ENCODE measurements around the gene TRPV3. TPM values are rescaled to one million over a fixed set of nuclear protein-coding genes. Genes with fewer than 3 reads are reported as not detected.

TRPV3 gene
- total RNA-seq, 1 donor, result 1.5 TPM

GRCh38 chr17:3547628-3548027, 10.0 kb downstream of the TRPV3 start:
- TF ChIP-seq CTCF (IDR thresholded peaks at IDR 0.05; ENCODE audit: insufficient read depth, low read length), result no peak

GRCh38 chr17:3546997-3547396, 10.6 kb downstream of the TRPV3 start:
- DNase-seq (ENCODE audit: low read depth), result no peak
- no peak overlapping the region for H3K4me3 ChIP-seq (ENCODE audit: low read depth, low read length)
- TF ChIP-seq CTCF (IDR thresholded peaks at IDR 0.05; ENCODE audit: insufficient read depth, low read length), result no peak

More at GRCh38 chr17:3547628-3548027, 10.0 kb downstream of the TRPV3 start:
- no peak for DNase-seq (ENCODE audit: low read depth)
- no peak overlapping the region for H3K4me3 ChIP-seq (ENCODE audit: low read depth, low read length)

GRCh38 chr17:3546521-3546920, 11.1 kb downstream of the TRPV3 start:
- H3K4me3 ChIP-seq (ENCODE audit: low read depth, low read length), result no peak overlapping the region
- no peak for DNase-seq (ENCODE audit: low read depth)
- no peak for TF ChIP-seq CTCF (IDR thresholded peaks at IDR 0.05; ENCODE audit: insufficient read depth, low read length)

- no peak for DNase-seq (ENCODE audit: low read depth)
These were observed 12.5 kb downstream of the TRPV3 start for GRCh38 chr17:3545151-3545550.

GRCh38 chr17:3544365-3544764, 13.2 kb downstream of the TRPV3 start:
- H3K4me3 ChIP-seq (ENCODE audit: low read depth, low read length), result no peak overlapping the region

More at GRCh38 chr17:3545151-3545550, 12.5 kb downstream of the TRPV3 start:
- no peak overlapping the region for H3K4me3 ChIP-seq (ENCODE audit: low read depth, low read length)
- no peak for TF ChIP-seq CTCF (IDR thresholded peaks at IDR 0.05; ENCODE audit: insufficient read depth, low read length)

GRCh38 chr17:3543453-3543852, 14.2 kb downstream of the TRPV3 start:
- TF ChIP-seq CTCF (IDR thresholded peaks at IDR 0.05; ENCODE audit: insufficient read depth, low read length), result no peak
- no peak for DNase-seq (ENCODE audit: low read depth)
- no peak overlapping the region for H3K4me3 ChIP-seq (ENCODE audit: low read depth, low read length)

More at GRCh38 chr17:3544365-3544764, 13.2 kb downstream of the TRPV3 start:
- no peak for TF ChIP-seq CTCF (IDR thresholded peaks at IDR 0.05; ENCODE audit: insufficient read depth, low read length)
- DNase-seq (ENCODE audit: low read depth), result no peak

- no peak overlapping the region for H3K4me3 ChIP-seq (ENCODE audit: low read depth, low read length)
- no peak for DNase-seq (ENCODE audit: low read depth)
- TF ChIP-seq CTCF (IDR thresholded peaks at IDR 0.05; ENCODE audit: insufficient read depth, low read length), result no peak
These were observed 15.1 kb downstream of the TRPV3 start for GRCh38 chr17:3542410-3543088.
